A549 (cell line): ENCODE results near the gene TUBGCP2. TPM values are rescaled to one million over a fixed set of nuclear protein-coding genes. Genes with fewer than 3 reads are reported as not detected.

Experiments
- ATAC-seq, 2 experiments: fragments of 200-7000 bp in 1 of 2; fragments of >200 bp in 1 of 2; cut with Nextera tagmentation in 1 of 2; cut with Tn5 transposase in 1 of 2; 3 replicates each; pipeline versions ENCODE4 v1.8.0 to v1.9.1; 2018 to 2020; ENCODE audit warnings: mild to moderate bottlenecking in 1 of 2, moderate library complexity in 1 of 2
- CTCF ChIA-PET: fragments of 300-600 bp; sonication (Branson Sonifier 250); formaldehyde crosslinking; extraction: SDS; loops from one replicate; lab custom pipeline; 2021; ENCODE audit warnings: antibody characterized with exemption, inconsistent platforms; lab: Yijun Ruan, JAX
- POLR2A ChIA-PET: fragments of 350-600 bp; formaldehyde crosslinking; extraction: SDS; loops from one replicate; lab custom pipeline; 2021; ENCODE audit warnings: antibody characterized with exemption, inconsistent platforms; lab: Yijun Ruan, JAX
- DNase-seq, 2 experiments: peaks; one replicate each; pipeline versions ENCODE4 v3.0.0 to v3.0.0-alpha.2; 2011 to 2016; ENCODE audit warnings: low read depth in 1 of 2, low spot score in 1 of 2
- FAIRE-seq: peaks from 2 replicates; lab custom pipeline; 2011; peaks lifted over from hg19 to GRCh38; lab: Jason Lieb, UNC
- H3K27ac ChIP-seq, 2 experiments: fragments of >200 bp; sonication (Bioruptor Twin); formaldehyde crosslinking; 3 replicates each; pipeline ENCODE4 v1.5.1; 2016 to 2017
- H3K4me1 ChIP-seq: fragments of >200 bp; sonication (Bioruptor Twin); formaldehyde crosslinking; 3 replicates; pipeline ENCODE4 v1.6.1; 2016
- H3K4me2 ChIP-seq: fragments of >200 bp; sonication (Bioruptor Twin); formaldehyde crosslinking; 3 replicates; pipeline ENCODE4 v1.6.1; 2016
- H3K4me3 ChIP-seq: fragments of >200 bp; sonication (Bioruptor Twin); formaldehyde crosslinking; 3 replicates; pipeline ENCODE4 v1.5.1; 2016
- H3K9me3 ChIP-seq: fragments of >200 bp; sonication (Bioruptor Twin); formaldehyde crosslinking; 3 replicates; pipeline ENCODE4 v1.6.1; 2016
- CBX2 ChIP-seq: fragments of 200-600 bp; sonication (generic); IDR thresholded peaks from 2 replicates; pipeline ENCODE4 v1.6.1; 2016; ENCODE audit warnings: low read depth, mild to moderate bottlenecking, borderline replicate concordance
- EHF ChIP-seq: fragments of 250-450 bp; sonication (Bioruptor Pico); IDR thresholded peaks from 2 replicates; pipeline ENCODE4 v1.5.0; 2020; ENCODE audit warnings: mild to moderate bottlenecking
- FOXS1 ChIP-seq: fragments of 250-450 bp; sonication (Bioruptor Pico); IDR thresholded peaks from 2 replicates; pipeline ENCODE4 v1.5.0; 2020; ENCODE audit warnings: mild to moderate bottlenecking, moderate library complexity
- HOXA7 ChIP-seq: fragments of 250-450 bp; sonication (Bioruptor Pico); IDR thresholded peaks from 2 replicates; pipeline ENCODE4 v1.5.0; 2020; ENCODE audit warnings: mild to moderate bottlenecking, moderate library complexity
- MAFK ChIP-seq: fragments of 450-650 bp; IDR thresholded peaks from 2 replicates; pipeline ENCODE4 v1.6.1; 2014; ENCODE audit not compliant: partially characterized antibody
- NFE2L2 ChIP-seq: fragments of 150-350 bp; conservative IDR thresholded peaks from 2 replicates; pipeline ENCODE4 v1.6.1; 2014; ENCODE audit warnings: low read length
- POLR2A ChIP-seq: IDR thresholded peaks from 2 replicates; pipeline ENCODE4 v1.6.1; 2012; ENCODE audit warnings: mild to moderate bottlenecking, low read length
- POLR2AphosphoS2 ChIP-seq: conservative IDR thresholded peaks from 2 replicates; pipeline ENCODE4 v1.6.1; 2012; ENCODE audit warnings: low read length, improper control_type of control experiment, inconsistent platforms
- RCOR1 ChIP-seq: fragments of 150-350 bp; IDR thresholded peaks from 2 replicates; pipeline ENCODE4 v1.6.1; 2014; ENCODE audit warnings: antibody characterized with exemption, low read length, low read depth
- SMC3 ChIP-seq: fragments of >200 bp; sonication (Bioruptor Twin); formaldehyde crosslinking; IDR thresholded peaks from 3 replicates; pipeline ENCODE4 v1.6.1; 2018; ENCODE audit warnings: inconsistent platforms
- TFCP2L1 ChIP-seq: fragments of 250-450 bp; sonication (Bioruptor Pico); IDR thresholded peaks from 2 replicates; pipeline ENCODE4 v1.5.0; 2021; ENCODE audit warnings: mild to moderate bottlenecking
- TP53 ChIP-seq: fragments of 250-450 bp; sonication (Bioruptor Pico); IDR thresholded peaks from 2 replicates; pipeline ENCODE4 v1.5.0; 2021; ENCODE audit warnings: mild to moderate bottlenecking, moderate library complexity
- ZC3H11A ChIP-seq: fragments of 450-650 bp; IDR thresholded peaks from 2 replicates; pipeline ENCODE4 v1.6.1; 2014; ENCODE audit warnings: antibody characterized with exemption, mild to moderate bottlenecking
- ZNF302 ChIP-seq: fragments of 250-450 bp; sonication (Bioruptor Pico); IDR thresholded peaks from 2 replicates; pipeline ENCODE4 v1.9.0; 2021; ENCODE audit warnings: inconsistent platforms, mild to moderate bottlenecking, moderate library complexity
- ZSCAN20 ChIP-seq: fragments of 250-450 bp; sonication (Bioruptor Pico); IDR thresholded peaks from 2 replicates; pipeline ENCODE4 v1.8.0; 2022; ENCODE audit warnings: mild to moderate bottlenecking, moderate library complexity
- WGBS: methylation state at CpG from one replicate; pipeline ENCODE4 v1.1.6; 2017; ENCODE audit errors: missing lambda C conversion rate; 5-methylcytosine and 5-hydroxymethylcytosine counted together
- polyA plus RNA-seq, 4 experiments: library from polyadenylated mRNA; depleted of rRNA in 3 of 4; stranded (reverse); fragments of >200 nt; fragmentation: RNase III in 1 of 4; extraction: RNeasy Plus Mini Kit Qiagen cat#74134 plus additional on column Dnase treatment in 1 of 4; gene quantifications; 2 replicates in 3 of 4; 3 replicates in 1 of 4; pipeline ENCODE4 v1.2.3, GENCODE V29; 2011 to 2017
- TF ChIP-seq, protein P1 (sequence below): IDR thresholded peaks from 2 replicates; pipeline ENCODE4 v1.6.1; 2012; ENCODE audit warnings: low read depth, borderline replicate concordance
- TF ChIP-seq, protein P2 (sequence below): fragments of 150-350 bp; IDR thresholded peaks from 2 replicates; pipeline ENCODE4 v1.6.1; 2014; ENCODE audit warnings: low read depth, mild to moderate bottlenecking, low read length
- TF ChIP-seq, protein P3 (sequence below): fragments of >200 bp; sonication (Bioruptor Twin); formaldehyde crosslinking; IDR thresholded peaks from 2 replicates; pipeline ENCODE4 v1.6.1; 2016
- TF ChIP-seq, protein P4 (sequence below): IDR thresholded peaks from 2 replicates; pipeline ENCODE4 v1.6.1; 2012
- TF ChIP-seq, protein P5 (sequence below): fragments of 250-450 bp; sonication (Bioruptor Pico); IDR thresholded peaks from 2 replicates; pipeline ENCODE4 v1.5.0; 2021; ENCODE audit warnings: mild to moderate bottlenecking, moderate library complexity, borderline replicate concordance

TUBGCP2 gene
- polyA plus RNA-seq, 2 of the 4 experiments (the other 2 are of a cell fraction), result 33.6 to 44.5 TPM

DNA sequence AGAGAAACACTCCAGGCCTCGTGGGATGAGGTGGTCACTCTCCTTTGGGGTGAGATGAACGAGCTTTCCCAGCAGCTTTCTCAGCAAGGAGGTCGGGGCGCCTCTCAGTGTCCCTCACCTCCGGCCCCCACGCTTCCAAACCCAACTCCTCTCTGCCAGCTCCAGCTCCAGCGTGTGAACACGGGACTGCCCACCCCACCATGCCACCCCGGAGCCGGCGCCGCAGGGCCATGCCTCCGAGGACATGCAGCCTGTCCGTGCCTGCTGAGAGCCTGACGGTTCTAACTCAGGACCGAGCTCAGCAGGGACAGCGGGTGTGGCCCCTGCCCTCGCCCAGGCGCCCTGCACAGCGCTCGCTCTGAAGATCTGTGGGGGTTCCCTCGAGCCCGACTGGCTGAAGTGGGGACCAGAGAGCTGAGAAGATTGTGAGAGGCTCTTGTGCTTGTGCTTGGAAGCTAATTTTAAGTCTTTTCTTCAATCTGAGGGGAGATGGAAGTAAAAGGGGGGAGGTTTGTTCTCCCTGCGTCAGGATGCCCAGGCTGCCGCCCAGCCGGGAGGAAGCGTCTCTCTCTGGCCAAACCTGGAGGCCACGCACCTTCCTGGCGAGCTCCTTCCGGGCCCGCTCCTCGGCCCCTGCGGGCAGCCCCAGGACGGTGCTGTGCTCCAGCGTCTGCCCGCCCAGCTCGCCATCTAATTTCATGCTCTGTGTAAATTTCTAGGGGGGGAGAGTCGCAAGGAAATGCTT is 26.9 kb downstream of the TUBGCP2 start:
- FAIRE-seq, result no peak
- ATAC-seq, result no peak
- no peak for TF ChIP-seq TP53 (CRISPR knock-in tag)
- TF ChIP-seq EHF (CRISPR knock-in tag), result no peak
- TF ChIP-seq POLR2A, result no peak
- TF ChIP-seq, protein P1, sequence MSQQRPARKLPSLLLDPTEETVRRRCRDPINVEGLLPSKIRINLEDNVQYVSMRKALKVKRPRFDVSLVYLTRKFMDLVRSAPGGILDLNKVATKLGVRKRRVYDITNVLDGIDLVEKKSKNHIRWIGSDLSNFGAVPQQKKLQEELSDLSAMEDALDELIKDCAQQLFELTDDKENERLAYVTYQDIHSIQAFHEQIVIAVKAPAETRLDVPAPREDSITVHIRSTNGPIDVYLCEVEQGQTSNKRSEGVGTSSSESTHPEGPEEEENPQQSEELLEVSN, result no peak
- no peak for TF ChIP-seq ZC3H11A
- no peak for TF ChIP-seq RCOR1
- TF ChIP-seq HOXA7 (CRISPR knock-in tag), result no peak
- TF ChIP-seq CBX2, result no peak
- TF ChIP-seq, protein P2, sequence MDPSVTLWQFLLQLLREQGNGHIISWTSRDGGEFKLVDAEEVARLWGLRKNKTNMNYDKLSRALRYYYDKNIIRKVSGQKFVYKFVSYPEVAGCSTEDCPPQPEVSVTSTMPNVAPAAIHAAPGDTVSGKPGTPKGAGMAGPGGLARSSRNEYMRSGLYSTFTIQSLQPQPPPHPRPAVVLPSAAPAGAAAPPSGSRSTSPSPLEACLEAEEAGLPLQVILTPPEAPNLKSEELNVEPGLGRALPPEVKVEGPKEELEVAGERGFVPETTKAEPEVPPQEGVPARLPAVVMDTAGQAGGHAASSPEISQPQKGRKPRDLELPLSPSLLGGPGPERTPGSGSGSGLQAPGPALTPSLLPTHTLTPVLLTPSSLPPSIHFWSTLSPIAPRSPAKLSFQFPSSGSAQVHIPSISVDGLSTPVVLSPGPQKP, result no peak
- TF ChIP-seq, protein P3, sequence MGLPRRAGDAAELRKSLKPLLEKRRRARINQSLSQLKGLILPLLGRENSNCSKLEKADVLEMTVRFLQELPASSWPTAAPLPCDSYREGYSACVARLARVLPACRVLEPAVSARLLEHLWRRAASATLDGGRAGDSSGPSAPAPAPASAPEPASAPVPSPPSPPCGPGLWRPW, result no peak
- no peak for TF ChIP-seq SMC3
- TF ChIP-seq, protein P4, sequence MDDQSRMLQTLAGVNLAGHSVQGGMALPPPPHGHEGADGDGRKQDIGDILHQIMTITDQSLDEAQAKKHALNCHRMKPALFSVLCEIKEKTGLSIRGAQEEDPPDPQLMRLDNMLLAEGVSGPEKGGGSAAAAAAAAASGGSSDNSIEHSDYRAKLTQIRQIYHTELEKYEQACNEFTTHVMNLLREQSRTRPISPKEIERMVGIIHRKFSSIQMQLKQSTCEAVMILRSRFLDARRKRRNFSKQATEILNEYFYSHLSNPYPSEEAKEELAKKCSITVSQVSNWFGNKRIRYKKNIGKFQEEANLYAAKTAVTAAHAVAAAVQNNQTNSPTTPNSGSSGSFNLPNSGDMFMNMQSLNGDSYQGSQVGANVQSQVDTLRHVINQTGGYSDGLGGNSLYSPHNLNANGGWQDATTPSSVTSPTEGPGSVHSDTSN, result no peak
- TF ChIP-seq TFCP2L1, result no peak
- no peak for TF ChIP-seq NFE2L2
- TF ChIP-seq POLR2AphosphoS2, result no peak
- no peak for TF ChIP-seq ZSCAN20 (CRISPR knock-in tag)
- TF ChIP-seq, protein P5, sequence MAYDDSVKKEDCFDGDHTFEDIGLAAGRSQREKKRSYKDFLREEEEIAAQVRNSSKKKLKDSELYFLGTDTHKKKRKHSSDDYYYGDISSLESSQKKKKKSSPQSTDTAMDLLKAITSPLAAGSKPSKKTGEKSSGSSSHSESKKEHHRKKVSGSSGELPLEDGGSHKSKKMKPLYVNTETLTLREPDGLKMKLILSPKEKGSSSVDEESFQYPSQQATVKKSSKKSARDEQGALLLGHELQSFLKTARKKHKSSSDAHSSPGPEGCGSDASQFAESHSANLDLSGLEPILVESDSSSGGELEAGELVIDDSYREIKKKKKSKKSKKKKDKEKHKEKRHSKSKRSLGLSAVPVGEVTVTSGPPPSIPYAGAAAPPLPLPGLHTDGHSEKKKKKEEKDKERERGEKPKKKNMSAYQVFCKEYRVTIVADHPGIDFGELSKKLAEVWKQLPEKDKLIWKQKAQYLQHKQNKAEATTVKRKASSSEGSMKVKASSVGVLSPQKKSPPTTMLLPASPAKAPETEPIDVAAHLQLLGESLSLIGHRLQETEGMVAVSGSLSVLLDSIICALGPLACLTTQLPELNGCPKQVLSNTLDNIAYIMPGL, result no peak
- TF ChIP-seq FOXS1 (CRISPR knock-in tag), result no peak
- TF ChIP-seq ZNF302 (CRISPR knock-in tag), result no peak
- TF ChIP-seq, all 56 proteins: peak for 0
- H3K4me2 ChIP-seq, result no peak overlapping the region
- H3K4me3 ChIP-seq, result no peak overlapping the region
- ChIA-PET POLR2A (no interaction called here), CTCF (interaction anchor here (0.6 to 2.8 kb wide), 5 partner anchors 10 to 317 kb away, joined by 3 to 10 read pairs (median 3); no protein-coding TSS in a partner anchor)
- H3K27ac ChIP-seq, result no peak overlapping the region
- no peak for DNase-seq
- H3K9me3 ChIP-seq, result no peaks in the 10 kb centered on the region
- 91% methylated on average over 23 of the region's 38 CpGs for WGBS
- peaks cover 4% of the 10 kb centered on the region; the same call in 1 of the 3 replicates for H3K4me1 ChIP-seq

DNA sequence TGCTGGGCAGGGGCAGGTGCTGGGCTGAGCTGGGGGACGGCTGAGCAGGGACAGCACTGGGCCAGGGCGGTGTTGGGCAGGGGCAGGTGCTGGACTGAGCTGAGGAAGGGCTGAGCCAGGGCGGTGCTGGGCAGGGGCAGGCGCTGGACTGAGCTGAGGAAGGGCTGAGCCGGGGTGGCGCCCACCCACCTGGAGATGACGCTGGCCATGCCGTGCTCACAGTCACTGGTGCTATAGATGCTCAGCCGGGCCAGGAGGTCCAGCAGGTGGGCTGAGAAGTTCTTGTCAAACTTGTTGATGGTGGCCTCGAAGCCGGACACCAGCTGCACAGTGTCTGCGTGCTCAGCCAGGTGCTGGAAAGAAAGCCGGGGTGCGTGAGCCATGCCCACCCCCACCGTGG is 27.6 kb downstream of the TUBGCP2 start:
- no peak for DNase-seq

More for the DNA sequence above, 27.6 kb downstream of the TUBGCP2 start:
- TF ChIP-seq MAFK, result no peak
- H3K27ac ChIP-seq, result no peak overlapping the region
- no peak overlapping the region for H3K4me3 ChIP-seq
- no peak overlapping the region for H3K4me2 ChIP-seq
- POLR2A ChIA-PET, result no interaction called here
- FAIRE-seq, result no peak
- 91% methylated on average over 10 of the region's 15 CpGs for WGBS
- ATAC-seq, result no peak
- CTCF ChIA-PET, result interaction anchor here (1.5 to 2.8 kb wide), 2 partner anchors 9 to 26 kb away, joined by 3 to 10 read pairs; no protein-coding TSS in a partner anchor
- H3K4me1 ChIP-seq, result peaks cover 4% of the 10 kb centered on the region; the same call in 1 of the 3 replicates
- no peaks in the 10 kb centered on the region for H3K9me3 ChIP-seq
